MCF 10A (cell line): ENCODE data around the gene PHKB. TPM values are rescaled to one million over a fixed set of nuclear protein-coding genes. Genes with fewer than 3 reads are reported as not detected.
"Not testable (repeated sequence)": the region's sequence is repeated elsewhere in the genome, so short reads cannot be mapped to it uniquely, and the experiment has no call there.

Source experiments
- BruUV-seq: library from RNA; stranded (reverse); fragments of 400-500 nt; replicated peaks from 2 replicates; lab custom pipeline; 2021; lab: Mats Ljungman, UMichigan
- CTCF ChIA-PET: fragments of 300-600 bp; sonication (Branson Sonifier 250); formaldehyde crosslinking; extraction: SDS; loops from one replicate; lab custom pipeline; 2021; ENCODE audit warnings: antibody characterized with exemption, inconsistent platforms; lab: Yijun Ruan, JAX
- POLR2A ChIA-PET: fragments of 300-600, 350-650 bp; sonication (Branson Sonifier 250); formaldehyde crosslinking; extraction: SDS; loops from one replicate; lab custom pipeline; 2020; ENCODE audit warnings: antibody characterized with exemption, inconsistent platforms; lab: Yijun Ruan, JAX
- DNase-seq: peaks from one replicate; pipeline ENCODE4 v3.0.0-alpha.2; 2018; ENCODE audit not compliant: unreplicated experiment
- H3K27ac Mint-ChIP-seq: one replicate; pipeline ENCODE4 v1.8.0; 2022; ENCODE audit warnings: mild to moderate bottlenecking, low read depth, mixed read lengths; ENCODE audit not compliant: unreplicated experiment
- H3K27me3 Mint-ChIP-seq: one replicate; pipeline ENCODE4 v1.8.0; 2022; ENCODE audit warnings: mixed read lengths; ENCODE audit not compliant: insufficient read depth, unreplicated experiment
- H3K36me3 Mint-ChIP-seq: one replicate; pipeline ENCODE4 v1.8.0; 2022; ENCODE audit warnings: mild to moderate bottlenecking, moderate library complexity, mixed read lengths; ENCODE audit not compliant: insufficient read depth, unreplicated experiment
- H3K4me1 Mint-ChIP-seq: one replicate; pipeline ENCODE4 v1.8.0; 2022; ENCODE audit warnings: mixed read lengths; ENCODE audit not compliant: insufficient read depth, unreplicated experiment
- H3K4me3 Mint-ChIP-seq: one replicate; pipeline ENCODE4 v1.8.0; 2022; ENCODE audit warnings: mild to moderate bottlenecking, moderate library complexity, mixed read lengths; ENCODE audit not compliant: unreplicated experiment
- H3K9me3 Mint-ChIP-seq: one replicate; pipeline ENCODE4 v1.8.0; 2022; ENCODE audit warnings: mixed read lengths; ENCODE audit not compliant: unreplicated experiment
- CTCF ChIP-seq: fragments of 200-600 bp; IDR thresholded peaks from one replicate; pipeline ENCODE4 v1.8.0; 2022; ENCODE audit warnings: antibody characterized with exemption, mild to moderate bottlenecking; ENCODE audit not compliant: unreplicated experiment
- intact Hi-C: fragments of 100-400 bp; cut with micrococcal nuclease; formaldehyde crosslinking; loops from 2 replicates; pipeline ENCODE4 v1.14.1; 2022
- total RNA-seq: library from RNA; stranded (reverse); gene quantifications from 2 replicates; pipeline ENCODE4 v1.2.3, GENCODE V29; 2022

PHKB gene
- total RNA-seq, 1 experiment from 2014 or later, result 62.2 TPM

GRCh38 chr16:47424846-47425245 is 36.3 kb upstream of the PHKB start:
- BruUV-seq, result no TSS peak
- no peak for TF ChIP-seq CTCF
- ChIA-PET CTCF (no interaction called here), POLR2A (no interaction called here)
- Mint-ChIP-seq H3K4me3 (no peak overlapping the region), H3K36me3 (peaks cover 36% of the 10 kb centered on the region), H3K9me3 (no peaks in the 10 kb centered on the region), H3K27me3 (no peaks in the 10 kb centered on the region), H3K27ac (no peak overlapping the region), H3K4me1 (no peaks in the 10 kb centered on the region)
- intact Hi-C loops, result no loop called here
- DNase-seq, result no peak

GRCh38 chr16:47426806-47427205 is 34.3 kb upstream of the PHKB start:
- no TSS peak for BruUV-seq
- CTCF ChIA-PET, result interaction anchor here (0.6 kb wide), 1 partner anchor 1418 kb away, joined by 3 read pairs; no protein-coding TSS in a partner anchor
- H3K9me3 Mint-ChIP-seq, result no peaks in the 10 kb centered on the region

GRCh38 chr16:47431960-47432359 is 29.2 kb upstream of the PHKB start:
- Mint-ChIP-seq H3K27me3 (no peaks in the 10 kb centered on the region), H3K9me3 (no peaks in the 10 kb centered on the region), H3K27ac (no peak overlapping the region), H3K4me3 (no peak overlapping the region), H3K36me3 (peaks cover 16% of the 10 kb centered on the region), H3K4me1 (no peaks in the 10 kb centered on the region)
- intact Hi-C loops, result no loop called here
- DNase-seq, result no peak
- ChIA-PET POLR2A (no interaction called here), CTCF (no interaction called here)
- no peak for TF ChIP-seq CTCF
- no TSS peak for BruUV-seq

More at GRCh38 chr16:47426806-47427205, 34.3 kb upstream of the PHKB start:
- intact Hi-C loops, result no loop called here
- no peak for TF ChIP-seq CTCF
- Mint-ChIP-seq H3K27me3 (no peaks in the 10 kb centered on the region), H3K4me3 (no peak overlapping the region), H3K27ac (no peak overlapping the region), H3K4me1 (no peaks in the 10 kb centered on the region), H3K36me3 (peaks cover 30% of the 10 kb centered on the region)
- DNase-seq, result no peak
- POLR2A ChIA-PET, result no interaction called here

GRCh38 chr16:47434274-47434673 is 26.9 kb upstream of the PHKB start:
- POLR2A ChIA-PET, result interaction anchor here (0.7 to 1.2 kb wide), 2 partner anchors 15 to 309 kb away, joined by 3 to 5 read pairs; no protein-coding TSS in a partner anchor
- H3K9me3 Mint-ChIP-seq, intact Hi-C loops, H3K36me3 Mint-ChIP-seq, H3K4me1 Mint-ChIP-seq, H3K4me3 Mint-ChIP-seq, H3K27me3 Mint-ChIP-seq, CTCF ChIA-PET, DNase-seq, H3K27ac Mint-ChIP-seq, BruUV-seq: not testable (repeated sequence)

- intact Hi-C loops, H3K4me3 Mint-ChIP-seq, H3K27me3 Mint-ChIP-seq, H3K9me3 Mint-ChIP-seq, H3K27ac Mint-ChIP-seq, CTCF ChIA-PET, DNase-seq, H3K4me1 Mint-ChIP-seq, BruUV-seq, POLR2A ChIA-PET: not testable (repeated sequence)
- peaks cover 22% of the 10 kb centered on the region for H3K36me3 Mint-ChIP-seq
Measured at GRCh38 chr16:47440066-47440465, 21.1 kb upstream of the PHKB start.

GRCh38 chr16:47442884-47443283 is 18.2 kb upstream of the PHKB start:
- CTCF ChIA-PET, H3K4me1 Mint-ChIP-seq, intact Hi-C loops, H3K4me3 Mint-ChIP-seq, H3K9me3 Mint-ChIP-seq, H3K27ac Mint-ChIP-seq, BruUV-seq, POLR2A ChIA-PET, DNase-seq, H3K27me3 Mint-ChIP-seq: not testable (repeated sequence)
- H3K36me3 Mint-ChIP-seq, result peaks cover 23% of the 10 kb centered on the region
